GM12865 (cell line): Measurements from ENCODE around the gene CCDC27.

Source experiments
- DNase-seq: peaks from one replicate; pipeline ENCODE4 v3.0.0; 2010; ENCODE audit warnings: low read depth
- H3K4me3 ChIP-seq: 2 replicates; pipeline ENCODE4 v1.5.1; 2011; ENCODE audit warnings: mild to moderate bottlenecking, low read depth, low read length, control low read depth
- CTCF ChIP-seq: IDR thresholded peaks from 2 replicates; pipeline ENCODE4 v1.5.1; 2011; ENCODE audit warnings: low read length, control low read depth, low read depth, inconsistent platforms; ENCODE audit not compliant: insufficient read depth; ENCODE audit errors: missing control alignments

The CCDC27 gene

GRCh38 chr1:3742439-3743298 is 9.6 kb upstream of the CCDC27 start:
- TF ChIP-seq CTCF: no peak
- H3K4me3 ChIP-seq: no peak overlapping the region
- DNase-seq: no peak

GRCh38 chr1:3743421-3743820 is 8.8 kb upstream of the CCDC27 start:
- no peak for DNase-seq
- H3K4me3 ChIP-seq: no peak overlapping the region
- TF ChIP-seq CTCF: no peak

GRCh38 chr1:3743826-3744225 is 8.4 kb upstream of the CCDC27 start:
- DNase-seq: no peak
- H3K4me3 ChIP-seq: no peak overlapping the region
- no peak for TF ChIP-seq CTCF

GRCh38 chr1:3744646-3745045 is 7.6 kb upstream of the CCDC27 start:
- H3K4me3 ChIP-seq: no peak overlapping the region
- no peak for DNase-seq
- no peak for TF ChIP-seq CTCF

- DNase-seq: no peak
- TF ChIP-seq CTCF: no peak
Observed at GRCh38 chr1:3745071-3745470, 7.2 kb upstream of the CCDC27 start.

GRCh38 chr1:3745590-3746381 is 6.5 kb upstream of the CCDC27 start:
- TF ChIP-seq CTCF: no peak
- no peak for DNase-seq
- H3K4me3 ChIP-seq: no peak overlapping the region

More at GRCh38 chr1:3745071-3745470, 7.2 kb upstream of the CCDC27 start:
- no peak overlapping the region for H3K4me3 ChIP-seq
